ENCODE data around the gene RBCK1.

The RBCK1 gene

DNA sequence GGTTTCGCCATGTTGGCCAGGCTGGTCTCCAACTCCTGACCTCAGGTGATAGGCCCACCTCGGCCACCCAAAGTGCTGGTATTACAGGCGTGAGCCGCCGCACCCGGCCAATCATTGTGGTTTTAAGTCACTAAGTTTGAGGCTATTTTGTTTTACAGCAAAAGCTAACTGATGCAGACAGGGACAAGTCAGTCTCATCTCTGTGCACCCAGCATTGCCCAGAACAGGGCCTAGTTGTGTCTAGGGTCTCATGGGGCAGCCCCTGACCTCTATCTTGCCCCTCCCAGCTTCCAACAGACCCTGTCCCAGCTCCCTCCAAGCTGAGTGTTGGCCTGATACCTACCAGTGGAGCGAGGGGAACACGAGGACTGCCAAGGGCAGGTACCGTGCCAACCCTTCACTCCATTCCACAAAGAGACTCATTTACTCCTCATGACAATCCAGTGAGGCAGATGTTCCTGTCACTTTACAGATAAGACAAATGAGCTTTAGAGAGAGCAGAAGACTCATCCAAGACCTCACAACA, 8.9 kb upstream of the RBCK1 start:
- no peak for DNase-seq (ENCODE audit: low spot score)

GRCh38 chr20:400128-400453, 8.0 kb upstream of the RBCK1 start:
- DNase-seq (ENCODE audit: low spot score): no peak

- DNase-seq (ENCODE audit: low spot score): no peak
These were observed 7.4 kb upstream of the RBCK1 start for GRCh38 chr20:400454-401275.

DNA sequence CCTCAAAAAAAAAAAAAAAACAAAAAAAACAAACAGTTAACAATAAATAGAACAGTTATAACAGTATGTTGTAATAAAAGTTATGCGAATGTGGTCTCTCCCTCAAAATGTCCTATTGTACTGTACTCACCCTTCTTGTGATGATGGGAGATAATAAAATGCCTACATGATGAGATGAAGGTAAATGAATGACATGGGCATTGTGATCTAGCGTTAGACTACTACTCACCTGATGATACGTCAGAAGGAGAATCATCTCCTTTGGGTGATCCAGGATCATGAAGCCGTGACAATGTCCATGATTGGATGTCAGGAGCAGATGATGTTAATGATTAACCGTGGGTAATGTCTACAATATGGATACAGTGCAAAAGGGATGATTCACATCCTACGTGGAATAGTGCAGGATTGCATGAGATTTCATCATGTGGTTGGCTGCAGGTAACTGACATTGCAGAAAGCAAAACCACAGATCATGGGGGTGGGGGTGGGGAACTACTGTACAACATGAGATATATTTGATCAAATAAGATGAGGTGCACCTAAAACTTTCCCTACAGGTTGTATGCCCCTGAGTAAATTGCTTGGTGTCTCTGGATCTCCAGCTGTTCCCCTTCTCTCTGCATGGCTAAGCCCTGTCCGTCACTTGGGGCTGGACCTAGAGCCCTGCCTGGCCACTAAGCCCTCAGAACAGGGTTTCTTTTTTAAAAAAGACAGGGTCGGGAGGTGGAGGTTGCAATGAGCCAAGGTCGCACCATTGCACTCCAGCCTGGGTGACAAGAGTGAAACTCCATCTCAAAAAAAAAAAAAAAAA, 6.2 kb upstream of the RBCK1 start:
- DNase-seq (ENCODE audit: low spot score): no peak

DNA sequence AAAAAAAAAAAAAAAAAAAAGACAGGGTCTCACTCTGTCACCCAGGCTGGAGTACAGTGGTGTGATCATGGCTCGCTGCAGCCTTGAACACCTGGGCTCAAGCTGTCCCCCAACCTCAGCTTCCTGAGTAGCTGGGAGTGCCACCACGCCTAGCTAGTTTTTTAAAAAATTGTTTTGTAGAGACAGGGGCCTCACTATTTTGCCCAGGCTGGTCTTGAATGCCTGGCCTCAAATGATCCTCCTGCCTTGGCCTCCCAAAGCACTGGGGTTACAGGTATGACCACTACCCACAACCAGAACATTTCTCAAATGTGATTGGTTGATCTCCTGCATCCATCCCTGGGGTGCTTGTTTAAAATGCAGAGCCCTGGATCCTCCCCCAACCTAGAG, 5.6 kb upstream of the RBCK1 start:
- no peak for DNase-seq (ENCODE audit: low spot score)

- DNase-seq (ENCODE audit: low spot score): no peak
These were observed 5.1 kb upstream of the RBCK1 start for GRCh38 chr20:402898-403581.

- no peak for DNase-seq (ENCODE audit: low spot score)
These were observed 4.5 kb upstream of the RBCK1 start for GRCh38 chr20:403582-403957.

GRCh38 chr20:404088-404487, 4.0 kb upstream of the RBCK1 start:
- DNase-seq (ENCODE audit: low spot score): no peak

- no peak for DNase-seq (ENCODE audit: low spot score)
These were observed 1.6 kb upstream of the RBCK1 start for GRCh38 chr20:406200-407132.

DNA sequence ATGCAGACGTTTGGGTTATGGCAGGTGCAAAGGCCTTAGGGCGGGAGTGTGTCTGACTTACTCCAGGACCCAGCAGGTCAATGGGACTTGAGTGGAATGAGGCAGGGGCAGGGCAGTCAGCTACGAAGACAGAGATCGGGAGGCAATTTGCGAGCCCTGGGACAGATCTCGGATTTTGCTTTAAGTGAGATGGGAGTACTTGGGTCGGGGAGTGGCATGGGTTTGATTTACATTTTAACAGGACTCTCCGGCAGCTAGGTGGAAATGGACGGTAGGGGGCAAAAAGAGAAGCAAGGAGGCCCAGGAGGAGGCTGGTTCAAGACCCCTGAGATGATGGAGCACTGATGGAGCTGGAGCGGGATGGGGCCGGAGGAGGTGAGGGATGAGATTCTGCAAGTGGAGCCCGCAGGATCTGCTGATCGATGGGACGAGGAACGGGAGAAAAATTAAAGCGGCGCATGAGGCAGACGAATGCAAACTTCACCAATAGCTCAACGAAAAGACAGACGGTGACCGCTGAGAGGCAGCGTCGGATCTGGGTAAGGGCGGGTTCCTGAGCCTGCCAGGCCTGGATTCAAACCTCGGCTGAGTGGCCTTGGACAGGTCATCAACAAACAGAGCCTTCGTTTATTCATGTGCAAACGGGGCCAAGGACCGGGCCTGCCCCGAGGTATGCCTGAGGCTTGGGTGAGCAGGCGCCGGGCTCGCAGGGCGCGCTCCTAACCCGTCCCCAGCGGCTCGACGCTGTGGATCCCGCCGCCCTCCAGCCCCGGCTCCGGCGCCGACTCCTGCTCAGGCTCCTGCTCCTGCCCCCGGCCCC, 756 bp upstream of the RBCK1 start:
- DNase-seq (ENCODE audit: low spot score): peak; percentile 89

- DNase-seq (ENCODE audit: low spot score): no peak
These were observed 971 bp downstream of the RBCK1 start for GRCh38 chr20:408843-409696.

DNA sequence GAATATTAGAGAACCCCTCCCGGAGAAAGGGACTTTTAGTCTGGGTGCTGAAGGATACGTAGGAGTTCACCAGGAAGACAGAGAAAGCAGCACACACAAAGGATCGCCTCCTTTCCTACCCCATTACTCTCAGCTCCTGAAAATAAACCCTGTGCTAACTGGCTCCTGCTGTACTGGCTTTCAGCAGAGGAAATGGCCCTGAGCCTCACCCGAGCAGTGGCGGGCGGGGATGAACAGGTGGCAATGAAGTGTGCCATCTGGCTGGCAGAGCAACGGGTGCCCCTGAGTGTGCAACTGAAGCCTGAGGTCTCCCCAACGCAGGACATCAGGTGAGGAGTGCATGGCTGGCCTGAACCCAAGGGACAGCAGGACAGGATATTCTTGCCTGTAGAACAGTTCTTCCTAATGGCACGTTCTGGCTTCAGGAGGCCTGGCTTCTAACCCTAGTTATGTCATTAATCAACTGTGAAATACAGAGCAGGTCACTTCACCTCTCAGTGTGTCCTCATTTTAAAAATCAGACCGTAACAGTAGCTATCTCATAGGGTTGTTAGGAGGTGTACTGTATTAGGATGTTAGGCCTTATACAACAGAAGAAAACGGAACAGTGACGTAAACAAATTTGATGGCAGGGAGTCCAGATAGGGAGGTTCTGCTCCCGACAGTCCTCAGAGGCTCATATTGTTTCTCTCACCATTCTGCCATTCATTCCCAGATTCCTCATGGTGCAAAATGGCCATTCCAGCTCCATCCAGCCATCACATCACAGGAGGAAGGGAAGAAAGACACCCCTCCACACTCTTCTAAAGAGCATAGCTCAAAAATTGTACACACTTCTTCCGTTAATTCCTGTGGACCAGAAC, 1.8 kb downstream of the RBCK1 start:
- DNase-seq (ENCODE audit: low spot score): no peak

- no peak for DNase-seq (ENCODE audit: low spot score)
These were observed 4.0 kb downstream of the RBCK1 start for GRCh38 chr20:412081-412480.

GRCh38 chr20:414161-414560, 6.1 kb downstream of the RBCK1 start:
- no peak for DNase-seq (ENCODE audit: low spot score)

DNA sequence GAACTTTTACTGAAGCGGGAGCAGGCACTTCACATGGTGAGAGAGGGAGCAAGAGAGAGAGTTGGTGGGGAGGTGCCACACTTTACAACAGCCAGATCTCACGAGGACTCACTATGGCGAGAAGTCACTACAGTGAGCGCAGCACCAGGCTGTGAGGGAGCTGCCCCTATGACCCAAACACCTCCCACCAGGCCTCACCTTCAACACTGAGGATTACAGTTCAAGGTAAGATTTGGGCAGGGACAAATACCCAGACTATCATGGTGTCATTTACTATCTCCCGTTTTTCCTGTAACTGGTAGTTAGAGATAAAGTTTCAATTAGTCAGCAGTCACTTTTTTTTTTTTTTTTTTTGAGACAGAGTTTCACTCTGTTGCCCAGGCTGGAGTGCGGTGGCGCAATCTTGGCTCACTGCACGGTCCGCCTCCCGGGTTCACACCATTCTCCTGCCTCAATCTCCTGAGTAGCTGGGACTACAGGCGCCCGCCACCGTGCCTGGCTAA, 7.8 kb downstream of the RBCK1 start:
- DNase-seq (ENCODE audit: low spot score): no peak

- no peak for DNase-seq (ENCODE audit: low spot score)
These were observed 9.1 kb downstream of the RBCK1 start for GRCh38 chr20:416950-417800.

DNA sequence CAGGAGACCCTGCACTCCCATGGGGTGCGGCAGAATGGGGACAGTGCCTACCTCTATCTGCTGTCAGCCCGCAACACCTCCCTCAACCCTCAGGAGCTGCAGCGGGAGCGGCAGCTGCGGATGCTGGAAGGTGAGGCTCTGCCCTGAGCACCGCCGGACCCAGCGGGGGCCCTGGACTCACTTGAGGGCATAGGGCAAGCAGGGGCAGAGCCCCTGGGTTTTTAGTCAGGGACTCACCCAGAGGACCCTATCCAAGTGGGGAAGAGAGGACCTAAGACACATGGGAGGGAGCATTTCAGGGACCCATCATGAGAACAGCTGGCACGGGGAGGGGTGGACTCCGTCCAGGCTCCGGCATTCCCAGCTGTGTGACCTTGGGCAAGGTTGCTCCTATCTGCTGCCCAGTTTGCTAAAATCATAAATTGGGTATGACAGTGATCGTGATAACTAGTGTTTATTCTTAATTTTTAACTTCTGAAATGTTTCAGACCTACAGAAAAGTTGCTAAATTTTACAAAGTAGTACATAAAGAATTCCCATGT, 9.8 kb downstream of the RBCK1 start:
- no peak for DNase-seq (ENCODE audit: low spot score)

All from hepatic stellate cell (primary cell).